Panc1 (cell line): Measurements from ENCODE around the gene CAMSAP2.

ENCODE experiments used
- POLR2AphosphoS5 ChIP-seq: IDR thresholded peaks from 2 replicates; pipeline ENCODE4 v1.6.1; 2012; ENCODE audit warnings: mild to moderate bottlenecking, low read depth, low read length, moderate library complexity
- TF ChIP-seq, protein P1 (sequence below): fragments of 450-650 bp; IDR thresholded peaks from 2 replicates; pipeline ENCODE4 v1.5.1; 2017; ENCODE audit warnings: mild to moderate bottlenecking
- TF ChIP-seq, protein P2 (sequence below), 2 experiments: IDR thresholded peaks; 2 replicates each; pipeline ENCODE4 v1.6.1; 2011 to 2012; ENCODE audit warnings: low read depth in 2 of 2, control low read depth in 1 of 2, low read length in 1 of 2, mild to moderate bottlenecking in 1 of 2, moderate library complexity in 1 of 2; ENCODE audit not compliant: insufficient read depth in 1 of 2

DNA sequence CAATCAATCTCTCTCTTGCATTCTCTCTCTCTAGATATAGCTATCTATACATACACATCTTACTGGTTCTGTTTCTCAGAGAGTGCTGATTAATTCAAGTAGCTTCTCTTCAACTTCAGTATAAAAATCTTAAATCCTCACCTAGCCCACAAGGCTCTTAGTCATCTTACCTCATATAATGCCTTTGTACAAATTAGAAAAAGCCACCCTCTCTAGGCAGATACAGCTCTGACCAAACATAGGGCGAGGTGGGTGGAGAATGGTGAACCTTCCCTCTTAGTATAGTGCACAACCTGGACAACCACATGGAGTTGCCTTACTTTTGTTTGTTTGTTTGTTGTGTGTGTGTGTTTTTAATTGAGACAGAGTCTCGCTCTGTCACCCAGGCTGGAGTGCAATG is 150.9 kb downstream of the CAMSAP2 start:
- TF ChIP-seq, protein P1, sequence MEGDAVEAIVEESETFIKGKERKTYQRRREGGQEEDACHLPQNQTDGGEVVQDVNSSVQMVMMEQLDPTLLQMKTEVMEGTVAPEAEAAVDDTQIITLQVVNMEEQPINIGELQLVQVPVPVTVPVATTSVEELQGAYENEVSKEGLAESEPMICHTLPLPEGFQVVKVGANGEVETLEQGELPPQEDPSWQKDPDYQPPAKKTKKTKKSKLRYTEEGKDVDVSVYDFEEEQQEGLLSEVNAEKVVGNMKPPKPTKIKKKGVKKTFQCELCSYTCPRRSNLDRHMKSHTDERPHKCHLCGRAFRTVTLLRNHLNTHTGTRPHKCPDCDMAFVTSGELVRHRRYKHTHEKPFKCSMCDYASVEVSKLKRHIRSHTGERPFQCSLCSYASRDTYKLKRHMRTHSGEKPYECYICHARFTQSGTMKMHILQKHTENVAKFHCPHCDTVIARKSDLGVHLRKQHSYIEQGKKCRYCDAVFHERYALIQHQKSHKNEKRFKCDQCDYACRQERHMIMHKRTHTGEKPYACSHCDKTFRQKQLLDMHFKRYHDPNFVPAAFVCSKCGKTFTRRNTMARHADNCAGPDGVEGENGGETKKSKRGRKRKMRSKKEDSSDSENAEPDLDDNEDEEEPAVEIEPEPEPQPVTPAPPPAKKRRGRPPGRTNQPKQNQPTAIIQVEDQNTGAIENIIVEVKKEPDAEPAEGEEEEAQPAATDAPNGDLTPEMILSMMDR: no peak
- TF ChIP-seq, protein P2, sequence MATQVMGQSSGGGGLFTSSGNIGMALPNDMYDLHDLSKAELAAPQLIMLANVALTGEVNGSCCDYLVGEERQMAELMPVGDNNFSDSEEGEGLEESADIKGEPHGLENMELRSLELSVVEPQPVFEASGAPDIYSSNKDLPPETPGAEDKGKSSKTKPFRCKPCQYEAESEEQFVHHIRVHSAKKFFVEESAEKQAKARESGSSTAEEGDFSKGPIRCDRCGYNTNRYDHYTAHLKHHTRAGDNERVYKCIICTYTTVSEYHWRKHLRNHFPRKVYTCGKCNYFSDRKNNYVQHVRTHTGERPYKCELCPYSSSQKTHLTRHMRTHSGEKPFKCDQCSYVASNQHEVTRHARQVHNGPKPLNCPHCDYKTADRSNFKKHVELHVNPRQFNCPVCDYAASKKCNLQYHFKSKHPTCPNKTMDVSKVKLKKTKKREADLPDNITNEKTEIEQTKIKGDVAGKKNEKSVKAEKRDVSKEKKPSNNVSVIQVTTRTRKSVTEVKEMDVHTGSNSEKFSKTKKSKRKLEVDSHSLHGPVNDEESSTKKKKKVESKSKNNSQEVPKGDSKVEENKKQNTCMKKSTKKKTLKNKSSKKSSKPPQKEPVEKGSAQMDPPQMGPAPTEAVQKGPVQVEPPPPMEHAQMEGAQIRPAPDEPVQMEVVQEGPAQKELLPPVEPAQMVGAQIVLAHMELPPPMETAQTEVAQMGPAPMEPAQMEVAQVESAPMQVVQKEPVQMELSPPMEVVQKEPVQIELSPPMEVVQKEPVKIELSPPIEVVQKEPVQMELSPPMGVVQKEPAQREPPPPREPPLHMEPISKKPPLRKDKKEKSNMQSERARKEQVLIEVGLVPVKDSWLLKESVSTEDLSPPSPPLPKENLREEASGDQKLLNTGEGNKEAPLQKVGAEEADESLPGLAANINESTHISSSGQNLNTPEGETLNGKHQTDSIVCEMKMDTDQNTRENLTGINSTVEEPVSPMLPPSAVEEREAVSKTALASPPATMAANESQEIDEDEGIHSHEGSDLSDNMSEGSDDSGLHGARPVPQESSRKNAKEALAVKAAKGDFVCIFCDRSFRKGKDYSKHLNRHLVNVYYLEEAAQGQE (IDR thresholded peaks at IDR 0.05; ENCODE audit: insufficient read depth in 1 of 2, low read depth in 2 of 2, low read length in 1 of 2): no peak
- no peak for TF ChIP-seq POLR2AphosphoS5
